T-cell (primary cell): ENCODE measurements around the gene KLF5. TPM values are rescaled to one million over a fixed set of nuclear protein-coding genes. Genes with fewer than 3 reads are reported as not detected.
A peak's percentile ranks its signal among the peaks of the same experiment; 100 is the strongest.

ENCODE experiments used
- ATAC-seq, 4 experiments: fragments of 200-7000 bp in 3 of 4; fragments of 150-1000 bp in 1 of 4; cut with Tn5 transposase; replicated peaks in 1 of 4; 1 replicate in 3 of 4; 2 replicates in 1 of 4; pipeline ENCODE4 v1.10.0; 2021; ENCODE audit warnings: moderate library complexity in 3 of 4, mild to moderate bottlenecking in 2 of 4, moderate number of reproducible peaks in 1 of 4
- CTCF ChIA-PET, 2 donors: fragments of 300-600 bp; sonication (Branson Sonifier 250); formaldehyde crosslinking; loops; one replicate each; lab custom pipeline; 2022; ENCODE audit warnings: antibody characterized with exemption in 2 of 2; lab: Charles Lee
- POLR2A ChIA-PET, 2 donors: fragments of 300-600 bp; sonication (Branson Sonifier 250); formaldehyde crosslinking; loops; one replicate each; lab custom pipeline; 2022; ENCODE audit warnings: antibody characterized with exemption in 2 of 2; lab: Charles Lee
- DNase-seq, 35 experiments: peaks; one replicate each; pipeline versions ENCODE4 v3.0.0 to v3.0.0-alpha.2; 2013 to 2023
- H3K27ac ChIP-seq: one replicate; pipeline ENCODE4 v1.5.1; 2013; ENCODE audit warnings: low read length
- H3K27me3 ChIP-seq, 2 experiments: replicated peaks in 1 of 2; 1 replicate in 1 of 2; 2 replicates in 1 of 2; pipeline versions ENCODE4 v1.6.1 to v1.7.0; 2013; ENCODE audit warnings: low read length in 1 of 2, mixed read lengths in 1 of 2; ENCODE audit not compliant: control insufficient read depth in 2 of 2, insufficient read depth in 2 of 2; ENCODE audit errors: extremely low read depth in 1 of 2
- H3K36me3 ChIP-seq, 2 donors: 1 replicate in 1 of 2; 2 replicates in 1 of 2; pipeline versions ENCODE4 v1.6.1 to v1.7.0; 2013; ENCODE audit warnings: low read length in 1 of 2; ENCODE audit not compliant: control insufficient read depth in 2 of 2, insufficient read depth in 1 of 2; ENCODE audit errors: extremely low read depth in 1 of 2
- H3K4me1 ChIP-seq, 2 experiments: 1 replicate in 1 of 2; 2 replicates in 1 of 2; pipeline versions ENCODE4 v1.6.1 to v1.7.0; 2013; ENCODE audit warnings: low read length in 2 of 2, mixed read lengths in 1 of 2; ENCODE audit not compliant: insufficient read depth in 2 of 2, control insufficient read depth in 1 of 2; ENCODE audit errors: extremely low read depth in 1 of 2
- H3K4me3 ChIP-seq, 2 donors: 1 replicate in 1 of 2; 2 replicates in 1 of 2; pipeline versions ENCODE4 v1.5.1 to v1.7.0; 2013; ENCODE audit warnings: mild to moderate bottlenecking in 2 of 2, low read length in 1 of 2, moderate library complexity in 1 of 2; ENCODE audit not compliant: control insufficient read depth in 1 of 2; ENCODE audit errors: extremely low read depth in 1 of 2
- H3K9me3 ChIP-seq: 2 replicates; pipeline ENCODE4 v1.7.0; 2013
- H3K27ac Mint-ChIP-seq, 2 donors: one replicate each; pipeline ENCODE4 v1.8.0; 2020 to 2021; ENCODE audit warnings: mild to moderate bottlenecking in 2 of 2, mixed read lengths in 2 of 2
- H3K27me3 Mint-ChIP-seq, 2 donors: one replicate each; pipeline ENCODE4 v1.8.0; 2021 to 2022; ENCODE audit warnings: mixed read lengths in 2 of 2
- H3K36me3 Mint-ChIP-seq: one replicate; pipeline ENCODE4 v1.8.0; 2021; ENCODE audit warnings: mixed read lengths
- H3K4me1 Mint-ChIP-seq, 3 donors: one replicate each; pipeline ENCODE4 v1.8.0; 2020 to 2022; ENCODE audit warnings: mixed read lengths in 3 of 3, mild to moderate bottlenecking in 1 of 3
- H3K4me3 Mint-ChIP-seq, 3 donors: one replicate each; pipeline ENCODE4 v1.8.0; 2020 to 2022; ENCODE audit warnings: mild to moderate bottlenecking in 3 of 3, mixed read lengths in 3 of 3, moderate library complexity in 3 of 3
- H3K9me3 Mint-ChIP-seq, 3 donors: one replicate each; pipeline ENCODE4 v1.8.0; 2020 to 2022; ENCODE audit warnings: mixed read lengths in 3 of 3
- WGBS: methylation state at CpG from one replicate; pipeline ENCODE4 v1.1.5; 2013; ENCODE audit warnings: missing lambda C conversion rate; ENCODE audit not compliant: insufficient coverage; 5-methylcytosine and 5-hydroxymethylcytosine counted together
- total RNA-seq, 35 experiments: library from RNA in 6 of 35; stranded (reverse) in 6 of 35; fragments of 120-200 nt in 1 of 35; gene quantifications; one replicate each; pipeline versions ENCODE4 v1.2.1 to v1.2.4 and lab custom pipeline; 2013 to 2026

The KLF5 gene
- total RNA-seq, 5 donors from 2014 or later (not counting 1 experiment from before 2014, with no cell fraction given): 2.5 to 6.2 (median 4.3) TPM

GRCh38 chr13:73062468-73062867, 3.7 kb downstream of the KLF5 start:
- Histone ChIP-seq H3K9me3 (no peaks in the 10 kb centered on the region), H3K36me3 (no peaks in the 10 kb centered on the region), H3K4me1 (peaks cover 8 to 17% of the 10 kb centered on the region in 2 experiments), H3K27ac (no peak overlapping the region), H3K4me3 (no peak overlapping the region), H3K27me3 (peaks cover 0 to 7% of the 10 kb centered on the region in 2 experiments)
- CTCF ChIA-PET: no interaction called here
- H3K27me3 Mint-ChIP-seq: peaks cover 4 to 17% of the 10 kb centered on the region in 2 donors
- H3K4me1 Mint-ChIP-seq: peaks cover 19 to 27% (median 24%) of the 10 kb centered on the region in 3 donors
- POLR2A ChIA-PET: no interaction called here
- no peak overlapping the region for H3K27ac Mint-ChIP-seq
- H3K4me3 Mint-ChIP-seq: peak overlapping the region in 1 of 3 donors; percentile 41
- DNase-seq (no peak), ATAC-seq (no peak)
- peaks cover 4% of the 10 kb centered on the region for H3K36me3 Mint-ChIP-seq
- 100% methylated on average over 3 of the region's 13 CpGs for WGBS
- H3K9me3 Mint-ChIP-seq: no peaks in the 10 kb centered on the region

- POLR2A ChIA-PET: no interaction called here
- no peak for ATAC-seq
- H3K27me3 Mint-ChIP-seq: peaks cover 0 to 11% of the 10 kb centered on the region in 2 donors
Observed at GRCh38 chr13:73063166-73063565, 4.4 kb downstream of the KLF5 start.

GRCh38 chr13:73065036-73065435, 6.2 kb downstream of the KLF5 start:
- no peak overlapping the region for H3K4me3 Mint-ChIP-seq
- CTCF ChIA-PET: interaction anchor here in 1 of 2 donors (0.7 kb wide), 1 partner anchor 48 kb away, joined by 4 read pairs; no protein-coding TSS in a partner anchor
- POLR2A ChIA-PET: no interaction called here
- H3K27me3 Mint-ChIP-seq: peaks cover 0 to 4% of the 10 kb centered on the region in 2 donors
- ATAC-seq (no peak), DNase-seq (no peak)
- 40% methylated on average over 1 of the region's 2 CpGs for WGBS
- Histone ChIP-seq H3K4me3 (no peak overlapping the region), H3K4me1 (peaks cover 0 to 4% of the 10 kb centered on the region in 2 experiments), H3K27ac (no peak overlapping the region), H3K27me3 (peaks cover 0 to 3% of the 10 kb centered on the region in 2 experiments), H3K36me3 (no peaks in the 10 kb centered on the region), H3K9me3 (no peaks in the 10 kb centered on the region)
- H3K9me3 Mint-ChIP-seq: no peaks in the 10 kb centered on the region
- peaks cover 4% of the 10 kb centered on the region for H3K36me3 Mint-ChIP-seq
- peaks cover 9 to 14% (median 9%) of the 10 kb centered on the region in 3 donors for H3K4me1 Mint-ChIP-seq
- H3K27ac Mint-ChIP-seq: no peak overlapping the region

More at GRCh38 chr13:73063166-73063565, 4.4 kb downstream of the KLF5 start:
- Mint-ChIP-seq H3K27ac (no peak overlapping the region), H3K36me3 (peaks cover 4% of the 10 kb centered on the region), H3K9me3 (no peaks in the 10 kb centered on the region), H3K4me1 (peaks cover 17 to 22% (median 19%) of the 10 kb centered on the region in 3 donors), H3K4me3 (no peak overlapping the region)
- H3K27me3 ChIP-seq: peaks cover 0 to 7% of the 10 kb centered on the region in 2 experiments
- no peaks in the 10 kb centered on the region for H3K9me3 ChIP-seq
- CTCF ChIA-PET: no interaction called here
- no peaks in the 10 kb centered on the region for H3K36me3 ChIP-seq
- WGBS: 88% methylated on average over 1 of the region's 3 CpGs
- peaks cover 6 to 14% of the 10 kb centered on the region in 2 experiments for H3K4me1 ChIP-seq
- no peak overlapping the region for H3K4me3 ChIP-seq
- no peak for DNase-seq
- H3K27ac ChIP-seq: no peak overlapping the region

- Histone ChIP-seq H3K27me3 (no peaks in the 10 kb centered on the region), H3K4me3 (no peak overlapping the region), H3K4me1 (no peaks in the 10 kb centered on the region), H3K36me3 (no peaks in the 10 kb centered on the region), H3K27ac (no peak overlapping the region), H3K9me3 (no peaks in the 10 kb centered on the region)
- no peak for ATAC-seq
- POLR2A ChIA-PET: no interaction called here
- no peak for DNase-seq
- peaks cover 1 to 7% (median 1%) of the 10 kb centered on the region in 3 donors for H3K4me1 Mint-ChIP-seq
- no peaks in the 10 kb centered on the region for H3K27me3 Mint-ChIP-seq
- peaks cover 4% of the 10 kb centered on the region for H3K36me3 Mint-ChIP-seq
- CTCF ChIA-PET: no interaction called here
- no peaks in the 10 kb centered on the region for H3K9me3 Mint-ChIP-seq
- 100% methylated on average over 4 of the region's 7 CpGs for WGBS
- no peak overlapping the region for H3K27ac Mint-ChIP-seq
- no peak overlapping the region for H3K4me3 Mint-ChIP-seq
Observed at GRCh38 chr13:73065665-73066340, 7.0 kb downstream of the KLF5 start.

GRCh38 chr13:73069206-73069805, 10.5 kb downstream of the KLF5 start:
- H3K27ac Mint-ChIP-seq: no peak overlapping the region
- Histone ChIP-seq H3K27ac (no peak overlapping the region), H3K36me3 (no peaks in the 10 kb centered on the region), H3K9me3 (no peaks in the 10 kb centered on the region), H3K4me3 (no peak overlapping the region), H3K27me3 (no peaks in the 10 kb centered on the region), H3K4me1 (no peaks in the 10 kb centered on the region)
- no peaks in the 10 kb centered on the region for H3K36me3 Mint-ChIP-seq
- H3K9me3 Mint-ChIP-seq: no peaks in the 10 kb centered on the region
- no peak overlapping the region for H3K4me3 Mint-ChIP-seq
- ChIA-PET CTCF (interaction anchor here in 1 of 2 donors (0.6 to 0.7 kb wide), 2 partner anchors 590 to 680 kb away, joined by 3 to 5 read pairs; no protein-coding TSS in a partner anchor), POLR2A (interaction anchor here in 1 of 2 donors (0.7 kb wide), 1 partner anchor 976 kb away, joined by 8 read pairs; no protein-coding TSS in a partner anchor)
- H3K4me1 Mint-ChIP-seq: peaks cover 0 to 4% (median 3%) of the 10 kb centered on the region in 3 donors
- no CpG with 5 or more reads among the region's 1 CpG for WGBS
- no peak for ATAC-seq
- no peak for DNase-seq
- no peaks in the 10 kb centered on the region for H3K27me3 Mint-ChIP-seq

- ChIA-PET POLR2A (no interaction called here), CTCF (interaction anchor here in 1 of 2 donors (0.6 kb wide), 1 partner anchor 1183 kb away, joined by 4 read pairs; no protein-coding TSS in a partner anchor)
Observed at GRCh38 chr13:73070451-73071098, 11.8 kb downstream of the KLF5 start.

More at GRCh38 chr13:73070451-73071098, 11.8 kb downstream of the KLF5 start:
- Mint-ChIP-seq H3K27me3 (no peaks in the 10 kb centered on the region), H3K4me3 (no peak overlapping the region), H3K4me1 (peaks cover 0 to 4% (median 3%) of the 10 kb centered on the region in 3 donors), H3K27ac (no peak overlapping the region), H3K36me3 (peaks cover 1% of the 10 kb centered on the region), H3K9me3 (no peaks in the 10 kb centered on the region)
- WGBS: 80% methylated on average over 3 of the region's 5 CpGs
- Histone ChIP-seq H3K27me3 (no peaks in the 10 kb centered on the region), H3K9me3 (no peaks in the 10 kb centered on the region), H3K27ac (no peak overlapping the region), H3K4me1 (peaks cover 0 to 2% of the 10 kb centered on the region in 2 experiments), H3K36me3 (no peaks in the 10 kb centered on the region), H3K4me3 (no peak overlapping the region)
- ATAC-seq (no peak), DNase-seq (no peak)
